NT2/D1 (cell line): ENCODE data around the gene DPM2.

Experiments
- YY1 ChIP-seq: IDR thresholded peaks from 2 replicates; pipeline ENCODE4 v1.6.1; 2011; ENCODE audit not compliant: insufficient read length, insufficient read depth
- ZNF274 ChIP-seq: IDR thresholded peaks from 2 replicates; pipeline ENCODE4 v1.6.1; 2011; ENCODE audit warnings: mild to moderate bottlenecking, low read depth, low read length

DNA sequence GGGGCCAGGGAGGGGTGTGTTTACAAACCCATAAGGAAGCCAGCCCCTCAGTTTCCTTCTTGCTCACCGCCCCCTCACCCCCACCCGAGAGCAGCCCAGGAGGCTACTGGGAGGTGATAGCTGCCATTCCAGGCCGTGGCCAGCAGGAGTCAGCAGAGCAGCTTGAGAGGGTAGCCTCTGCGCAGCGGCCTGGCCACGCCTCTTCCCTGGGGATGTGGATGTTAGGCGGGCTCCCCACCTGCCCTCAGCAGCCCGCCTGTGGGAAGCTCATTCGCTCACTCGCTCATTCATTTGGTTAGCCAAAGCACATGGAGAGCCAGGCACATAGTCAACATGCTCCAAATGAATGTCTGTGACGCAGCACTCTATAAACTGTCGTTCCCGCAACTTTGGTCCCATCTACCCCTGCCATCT is 6.1 kb upstream of the DPM2 start:
- TF ChIP-seq YY1 (no peak), ZNF274 (no peak)
